Neuronal stem cell (in vitro differentiated cells): ENCODE measurements around the gene TOX2.

Experiments used
- DNase-seq: peaks from one replicate; pipeline ENCODE4 v3.0.0-alpha.2; 2013; ENCODE audit warnings: low spot score
- H2AFZ ChIP-seq: one replicate; pipeline ENCODE4 v1.6.1; 2013; ENCODE audit warnings: mild to moderate bottlenecking, low read length, inconsistent platforms
- H2AK5ac ChIP-seq: 2 replicates; pipeline ENCODE4 v1.6.1; 2013; ENCODE audit warnings: low read depth, mild to moderate bottlenecking, inconsistent platforms, low read length, moderate library complexity, mixed read lengths
- H2BK120ac ChIP-seq: 2 replicates; pipeline ENCODE4 v1.6.1; 2013; ENCODE audit warnings: low read depth, mild to moderate bottlenecking, inconsistent platforms, low read length, moderate library complexity, mixed read lengths
- H2BK12ac ChIP-seq: one replicate; pipeline ENCODE4 v1.6.1; 2013; ENCODE audit warnings: low read length, inconsistent platforms
- H2BK15ac ChIP-seq: 2 replicates; pipeline ENCODE4 v1.6.1; 2013; ENCODE audit warnings: mild to moderate bottlenecking, low read length, inconsistent platforms, mixed read lengths
- H2BK5ac ChIP-seq: one replicate; pipeline ENCODE4 v1.6.1; 2013; ENCODE audit warnings: inconsistent platforms, mild to moderate bottlenecking, low read length, moderate library complexity
- H3K14ac ChIP-seq: one replicate; pipeline ENCODE4 v1.6.1; 2013; ENCODE audit warnings: low read length, inconsistent platforms
- H3K18ac ChIP-seq: 2 replicates; pipeline ENCODE4 v1.6.1; 2013; ENCODE audit warnings: low read length, inconsistent platforms
- H3K23ac ChIP-seq: 2 replicates; pipeline ENCODE4 v1.6.1; 2013; ENCODE audit warnings: low read depth, mild to moderate bottlenecking, mixed read lengths, low read length, inconsistent platforms; ENCODE audit not compliant: poor library complexity
- H3K27ac ChIP-seq: replicated peaks from 3 replicates; pipeline ENCODE4 v1.5.1; 2013; ENCODE audit warnings: low read length, inconsistent platforms
- H3K27me3 ChIP-seq, 3 experiments: 2 replicates each; pipeline ENCODE4 v1.6.1; 2013; ENCODE audit warnings: low read length in 3 of 3, mild to moderate bottlenecking in 2 of 3, inconsistent platforms in 1 of 3, low read depth in 1 of 3, mixed read lengths in 1 of 3, moderate library complexity in 1 of 3; ENCODE audit not compliant: control insufficient read depth in 3 of 3, insufficient read depth in 3 of 3
- H3K36me3 ChIP-seq, 2 donors: replicated peaks in 1 of 2; 2 replicates each; pipeline ENCODE4 v1.6.1; 2013; ENCODE audit warnings: low read length in 2 of 2; ENCODE audit not compliant: control insufficient read depth in 2 of 2, insufficient read depth in 2 of 2
- H3K4ac ChIP-seq: 2 replicates; pipeline ENCODE4 v1.6.1; 2013; ENCODE audit warnings: inconsistent platforms, mild to moderate bottlenecking, low read length, moderate library complexity
- H3K4me1 ChIP-seq, 2 donors: 1 replicate in 1 of 2; 2 replicates in 1 of 2; pipeline ENCODE4 v1.6.1; 2013; ENCODE audit warnings: low read length in 2 of 2, low read depth in 1 of 2; ENCODE audit not compliant: control insufficient read depth in 2 of 2, insufficient read depth in 1 of 2
- H3K4me2 ChIP-seq: one replicate; pipeline ENCODE4 v1.6.1; 2013; ENCODE audit warnings: mild to moderate bottlenecking, low read length, inconsistent platforms; ENCODE audit not compliant: insufficient read depth, poor library complexity, severe bottlenecking
- H3K4me3 ChIP-seq, 2 donors: 2 replicates each; pipeline ENCODE4 v1.5.1; 2013; ENCODE audit warnings: low read length in 2 of 2, mild to moderate bottlenecking in 2 of 2, inconsistent platforms in 1 of 2, moderate library complexity in 1 of 2
- H3K79me1 ChIP-seq: one replicate; pipeline ENCODE4 v1.6.1; 2013; ENCODE audit warnings: low read depth, mild to moderate bottlenecking, inconsistent platforms, low read length, moderate library complexity
- H3K9ac ChIP-seq: one replicate; pipeline ENCODE4 v1.6.1; 2013; ENCODE audit warnings: mild to moderate bottlenecking, low read depth, low read length, inconsistent platforms; ENCODE audit not compliant: poor library complexity
- H3K9me3 ChIP-seq, 2 donors: replicated peaks in 1 of 2; 2 replicates each; pipeline versions ENCODE3 to v1.6.1; 2013; ENCODE audit warnings: low read length in 2 of 2, mild to moderate bottlenecking in 2 of 2, inconsistent platforms in 1 of 2, low read depth in 1 of 2, mixed read lengths in 1 of 2, moderate library complexity in 1 of 2; ENCODE audit not compliant: control insufficient read depth in 2 of 2, insufficient read depth in 1 of 2
- H4K8ac ChIP-seq: one replicate; pipeline ENCODE4 v1.6.1; 2013; ENCODE audit warnings: low read depth, mild to moderate bottlenecking, inconsistent platforms, low read length, moderate library complexity
- H4K91ac ChIP-seq: one replicate; pipeline ENCODE4 v1.6.1; 2013; ENCODE audit warnings: low read length, low read depth, mild to moderate bottlenecking, inconsistent platforms; ENCODE audit not compliant: poor library complexity
- WGBS, 2 donors: extraction: QIAGEN DNeasy Blood & Tissue Kit; methylation state at CpG; one replicate each; pipeline ENCODE4 v1.1.7; 2013; ENCODE audit warnings: missing lambda C conversion rate in 2 of 2, mixed read lengths in 1 of 2; ENCODE audit not compliant: insufficient read length in 2 of 2, insufficient replicate concordance in 1 of 2; ENCODE audit errors: extremely low coverage in 2 of 2; 5-methylcytosine and 5-hydroxymethylcytosine counted together

The TOX2 gene

GRCh38 chr20:43955750-43956191 is 41.1 kb downstream of the TOX2 start:
- Histone ChIP-seq H3K18ac (no peak overlapping the region), H2AFZ (no peak overlapping the region), H3K36me3 (no peaks in the 10 kb centered on the region), H3K4me2 (no peak overlapping the region), H3K23ac (no peak overlapping the region), H3K79me1 (no peaks in the 10 kb centered on the region), H3K27me3 (peaks cover 0 to 14% (median 0%) of the 10 kb centered on the region in 3 experiments), H3K4me3 (no peak overlapping the region), H3K4me1 (peaks cover 2 to 3% of the 10 kb centered on the region in 2 donors), H2BK12ac (no peak overlapping the region), H4K8ac (no peak overlapping the region), H2BK5ac (no peak overlapping the region), H3K27ac (no peak overlapping the region), H4K91ac (no peak overlapping the region), H2BK15ac (no peak overlapping the region), H2BK120ac (no peak overlapping the region), H3K9me3 (no peaks in the 10 kb centered on the region), H3K9ac (no peak overlapping the region), H3K4ac (no peak overlapping the region), H3K14ac (no peak overlapping the region), H2AK5ac (no peak overlapping the region)
- no peak for DNase-seq
- WGBS, 2 donors, result no CpG with 5 or more reads among the region's 8 CpGs

GRCh38 chr20:43957392-43957791 is 42.7 kb downstream of the TOX2 start:
- no peak overlapping the region for H2BK15ac ChIP-seq
- no peak for DNase-seq
- no peaks in the 10 kb centered on the region for H3K9me3 ChIP-seq
- no peak overlapping the region for H3K9ac ChIP-seq
- no peak overlapping the region for H3K4ac ChIP-seq
- H3K23ac ChIP-seq, result no peak overlapping the region
- H3K14ac ChIP-seq, result no peak overlapping the region
- H3K18ac ChIP-seq, result no peak overlapping the region
- H3K36me3 ChIP-seq, result no peaks in the 10 kb centered on the region
- no CpG with 5 or more reads among the region's 3 CpGs for WGBS, 2 donors
- no peak overlapping the region for H2BK12ac ChIP-seq
- H3K27me3 ChIP-seq, result peaks cover 0 to 14% (median 0%) of the 10 kb centered on the region in 3 experiments
- no peaks in the 10 kb centered on the region for H3K79me1 ChIP-seq
- H3K4me2 ChIP-seq, result no peak overlapping the region
- no peak overlapping the region for H2BK120ac ChIP-seq
- H3K4me3 ChIP-seq, result no peak overlapping the region
- H4K8ac ChIP-seq, result no peak overlapping the region
- no peak overlapping the region for H2BK5ac ChIP-seq
- H2AFZ ChIP-seq, result no peak overlapping the region
- no peak overlapping the region for H2AK5ac ChIP-seq
- peaks cover 2 to 4% of the 10 kb centered on the region in 2 donors for H3K4me1 ChIP-seq
- H4K91ac ChIP-seq, result no peak overlapping the region
- no peak overlapping the region for H3K27ac ChIP-seq

- Histone ChIP-seq H3K79me1 (no peaks in the 10 kb centered on the region), H2BK15ac (no peak overlapping the region), H3K4me2 (no peak overlapping the region), H3K18ac (no peak overlapping the region), H2BK120ac (no peak overlapping the region), H2AK5ac (no peak overlapping the region), H4K91ac (no peak overlapping the region), H3K9ac (no peak overlapping the region), H3K27me3 (peaks cover 0 to 14% (median 0%) of the 10 kb centered on the region in 3 experiments), H3K27ac (no peak overlapping the region), H4K8ac (no peak overlapping the region), H3K4me1 (peaks cover 2 to 5% of the 10 kb centered on the region in 2 donors), H2BK12ac (no peak overlapping the region), H3K4me3 (no peak overlapping the region), H3K9me3 (no peaks in the 10 kb centered on the region), H3K14ac (no peak overlapping the region), H3K36me3 (no peaks in the 10 kb centered on the region), H2AFZ (no peak overlapping the region), H2BK5ac (no peak overlapping the region), H3K23ac (no peak overlapping the region), H3K4ac (no peak overlapping the region)
- WGBS, 2 donors, result no CpG with 5 or more reads among the region's 2 CpGs
- DNase-seq, result no peak
These were observed 44.0 kb downstream of the TOX2 start for GRCh38 chr20:43958626-43959025.

GRCh38 chr20:43959079-43959919 is 44.6 kb downstream of the TOX2 start:
- peaks cover 0 to 14% (median 0%) of the 10 kb centered on the region in 3 experiments for H3K27me3 ChIP-seq
- no peak for DNase-seq
- H4K8ac ChIP-seq, result no peak overlapping the region
- H2AK5ac ChIP-seq, result no peak overlapping the region
- H3K23ac ChIP-seq, result no peak overlapping the region
- no peak overlapping the region for H4K91ac ChIP-seq
- H3K4ac ChIP-seq, result no peak overlapping the region
- H2BK15ac ChIP-seq, result no peak overlapping the region
- no peak overlapping the region for H3K14ac ChIP-seq
- H3K36me3 ChIP-seq, result no peaks in the 10 kb centered on the region
- H3K4me3 ChIP-seq, result no peak overlapping the region
- H3K79me1 ChIP-seq, result no peaks in the 10 kb centered on the region
- H3K9ac ChIP-seq, result no peak overlapping the region
- no peak overlapping the region for H2BK5ac ChIP-seq
- H3K4me2 ChIP-seq, result no peak overlapping the region
- H2BK12ac ChIP-seq, result no peak overlapping the region
- H2BK120ac ChIP-seq, result no peak overlapping the region
- no peaks in the 10 kb centered on the region for H3K9me3 ChIP-seq
- no peak overlapping the region for H3K27ac ChIP-seq
- H2AFZ ChIP-seq, result no peak overlapping the region
- H3K18ac ChIP-seq, result no peak overlapping the region
- no CpG with 5 or more reads among the region's 19 CpGs for WGBS, 2 donors
- peaks cover 2 to 3% of the 10 kb centered on the region in 2 donors for H3K4me1 ChIP-seq
